HepG2 (cell line): ENCODE measurements around the gene ZXDC. TPM values are rescaled to one million over a fixed set of nuclear protein-coding genes. Genes with fewer than 3 reads are reported as not detected.

Source experiments
- ATF3 ChIP-seq: sonication (generic); formaldehyde crosslinking; IDR thresholded peaks from 2 replicates; pipeline ENCODE4 v1.4.0; 2020; ENCODE audit warnings: missing genetic modification reagents
- BHLHE40 ChIP-seq: IDR thresholded peaks from 2 replicates; pipeline ENCODE4 v1.6.1; 2011; ENCODE audit warnings: low read length, improper control_type of control experiment
- DR1 ChIP-seq: sonication (generic); formaldehyde crosslinking; IDR thresholded peaks from 2 replicates; pipeline ENCODE4 v1.8.0; 2021; ENCODE audit warnings: mild to moderate bottlenecking, missing genetic modification reagents, inconsistent platforms
- EHMT2 ChIP-seq: fragments of 200-600 bp; sonication (generic); IDR thresholded peaks from 2 replicates; pipeline ENCODE4 v1.7.0; 2017; ENCODE audit warnings: antibody characterized with exemption, low read depth, low read length, borderline replicate concordance
- ELF3 ChIP-seq: IDR thresholded peaks from 2 replicates; pipeline ENCODE4 v1.6.1; 2016; ENCODE audit warnings: missing genetic modification reagents, missing compliant biosample characterization
- FUBP1 ChIP-seq: sonication (generic); formaldehyde crosslinking; IDR thresholded peaks from 2 replicates; pipeline ENCODE4 v1.5.1; 2020; ENCODE audit warnings: missing genetic modification reagents, mild to moderate bottlenecking, borderline replicate concordance
- KMT2B ChIP-seq: IDR thresholded peaks from 2 replicates; pipeline ENCODE4 v1.6.1; 2016; ENCODE audit warnings: missing genetic modification reagents, missing compliant biosample characterization
- MED13 ChIP-seq: sonication (generic); formaldehyde crosslinking; IDR thresholded peaks from 2 replicates; pipeline ENCODE4 v1.5.0; 2020; ENCODE audit warnings: missing genetic modification reagents
- MED8 ChIP-seq: sonication (generic); formaldehyde crosslinking; IDR thresholded peaks from 2 replicates; pipeline ENCODE4 v1.8.1; 2023; ENCODE audit warnings: mild to moderate bottlenecking, missing genetic modification reagents; ENCODE audit not compliant: insufficient replicate concordance
- MYNN ChIP-seq: sonication (generic); formaldehyde crosslinking; IDR thresholded peaks from 2 replicates; pipeline ENCODE4 v1.4.0; 2020; ENCODE audit warnings: mild to moderate bottlenecking, low read depth, missing genetic modification reagents
- NFE2 ChIP-seq: sonication (generic); formaldehyde crosslinking; IDR thresholded peaks from 2 replicates; pipeline ENCODE4 v1.4.0; 2020; ENCODE audit warnings: missing genetic modification reagents
- NR2C2 ChIP-seq: sonication (generic); formaldehyde crosslinking; IDR thresholded peaks from 2 replicates; pipeline ENCODE4 v1.4.0; 2020; ENCODE audit warnings: missing genetic modification reagents, mild to moderate bottlenecking, moderate library complexity, borderline replicate concordance
- SMC3 ChIP-seq: IDR thresholded peaks from 2 replicates; pipeline ENCODE4 v1.6.1; 2011; ENCODE audit warnings: low read length, improper control_type of control experiment
- TCF7 ChIP-seq: sonication (generic); IDR thresholded peaks from 2 replicates; pipeline ENCODE4 v1.6.1; 2016; ENCODE audit warnings: antibody characterized with exemption, low read depth
- THAP8 ChIP-seq: sonication (generic); formaldehyde crosslinking; IDR thresholded peaks from 2 replicates; pipeline ENCODE4 v1.5.1; 2020; ENCODE audit warnings: missing genetic modification reagents, mild to moderate bottlenecking, borderline replicate concordance
- TIGD3 ChIP-seq: sonication (generic); formaldehyde crosslinking; IDR thresholded peaks from 2 replicates; pipeline ENCODE4 v1.5.1; 2020; ENCODE audit warnings: mild to moderate bottlenecking, missing genetic modification reagents, borderline replicate concordance
- YEATS4 ChIP-seq: sonication (generic); formaldehyde crosslinking; IDR thresholded peaks from 2 replicates; pipeline ENCODE4 v1.4.0; 2020; ENCODE audit warnings: missing genetic modification reagents, borderline replicate concordance
- ZBTB1 ChIP-seq: sonication (generic); formaldehyde crosslinking; IDR thresholded peaks from 2 replicates; pipeline ENCODE4 v1.4.0; 2020; ENCODE audit warnings: missing genetic modification reagents, borderline replicate concordance
- ZNF749 ChIP-seq: sonication (generic); formaldehyde crosslinking; IDR thresholded peaks from 2 replicates; pipeline ENCODE4 v1.8.0; 2022; ENCODE audit warnings: mild to moderate bottlenecking, missing genetic modification reagents, moderate library complexity, borderline replicate concordance
- polyA plus RNA-seq, 8 experiments: library from polyadenylated mRNA; depleted of rRNA in 3 of 8; stranded (reverse) in 7 of 8; unstranded in 1 of 8; fragments of >200 nt; fragmentation: Illumina TruSeq in 4 of 8; extraction: Trizol in 4 of 8; gene quantifications; 2 replicates each; pipeline versions ENCODE4 v1.2.1 to v1.2.3, GENCODE V29; 2011 to 2016; ENCODE audit warnings: low read depth in 4 of 8, missing spikeins in 1 of 8, mixed read lengths in 1 of 8; ENCODE audit not compliant: insufficient read depth in 1 of 8
- total RNA-seq, 5 experiments: library from RNA; depleted of rRNA; stranded (reverse); fragments of >200 nt; fragmentation: Illumina TruSeq; extraction: Trizol; gene quantifications; 2 replicates each; pipeline ENCODE4 v1.2.3, GENCODE V29; 2016; ENCODE audit warnings: low read depth in 1 of 5
- TF ChIP-seq, protein P1 (sequence below): sonication (generic); formaldehyde crosslinking; IDR thresholded peaks from 2 replicates; pipeline ENCODE4 v1.5.1; 2020; ENCODE audit warnings: mild to moderate bottlenecking, missing genetic modification reagents, moderate library complexity
- TF ChIP-seq, protein P2 (sequence below): IDR thresholded peaks from 2 replicates; pipeline ENCODE4 v1.6.1; 2012; ENCODE audit warnings: low read length, improper control_type of control experiment

ZXDC gene
- total and polyA plus RNA-seq, 2 of the 13 experiments (the other 11 are each of a cell fraction or from before 2014, with no cell fraction given) = 17.6 to 21.2 TPM

- TF ChIP-seq ZNF749 (CRISPR knock-in tag) = peak; percentile 33; the same call in 1 of the 2 replicates
- no peak for TF ChIP-seq MED8 (CRISPR knock-in tag)
- TF ChIP-seq KMT2B = no peak
- TF ChIP-seq ATF3 (CRISPR knock-in tag) = no peak
- TF ChIP-seq DR1 (CRISPR knock-in tag) = peak; percentile 37; the same call in 1 of the 2 replicates
- no peak for TF ChIP-seq SMC3
- no peak for TF ChIP-seq ZBTB1 (CRISPR knock-in tag)
- no peak for TF ChIP-seq TIGD3
- no peak for TF ChIP-seq TCF7
- 0 out of 2 replicates have a peak, but pooled peaks have one; percentile 34 for TF ChIP-seq YEATS4 (CRISPR knock-in tag)
- no peak for TF ChIP-seq ELF3
- no peak for TF ChIP-seq MYNN
- no peak for TF ChIP-seq NFE2 (CRISPR knock-in tag)
- TF ChIP-seq THAP8 = no peak
- TF ChIP-seq NR2C2 (CRISPR knock-in tag) = peak; percentile 65
- TF ChIP-seq FUBP1 (CRISPR knock-in tag) = no peak
- no peak for TF ChIP-seq EHMT2
- TF ChIP-seq, protein P1, sequence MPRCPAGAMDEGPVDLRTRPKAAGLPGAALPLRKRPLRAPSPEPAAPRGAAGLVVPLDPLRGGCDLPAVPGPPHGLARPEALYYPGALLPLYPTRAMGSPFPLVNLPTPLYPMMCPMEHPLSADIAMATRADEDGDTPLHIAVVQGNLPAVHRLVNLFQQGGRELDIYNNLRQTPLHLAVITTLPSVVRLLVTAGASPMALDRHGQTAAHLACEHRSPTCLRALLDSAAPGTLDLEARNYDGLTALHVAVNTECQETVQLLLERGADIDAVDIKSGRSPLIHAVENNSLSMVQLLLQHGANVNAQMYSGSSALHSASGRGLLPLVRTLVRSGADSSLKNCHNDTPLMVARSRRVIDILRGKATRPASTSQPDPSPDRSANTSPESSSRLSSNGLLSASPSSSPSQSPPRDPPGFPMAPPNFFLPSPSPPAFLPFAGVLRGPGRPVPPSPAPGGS (CRISPR knock-in tag) = no peak
- TF ChIP-seq MED13 (CRISPR knock-in tag) = no peak
- TF ChIP-seq, protein P2, sequence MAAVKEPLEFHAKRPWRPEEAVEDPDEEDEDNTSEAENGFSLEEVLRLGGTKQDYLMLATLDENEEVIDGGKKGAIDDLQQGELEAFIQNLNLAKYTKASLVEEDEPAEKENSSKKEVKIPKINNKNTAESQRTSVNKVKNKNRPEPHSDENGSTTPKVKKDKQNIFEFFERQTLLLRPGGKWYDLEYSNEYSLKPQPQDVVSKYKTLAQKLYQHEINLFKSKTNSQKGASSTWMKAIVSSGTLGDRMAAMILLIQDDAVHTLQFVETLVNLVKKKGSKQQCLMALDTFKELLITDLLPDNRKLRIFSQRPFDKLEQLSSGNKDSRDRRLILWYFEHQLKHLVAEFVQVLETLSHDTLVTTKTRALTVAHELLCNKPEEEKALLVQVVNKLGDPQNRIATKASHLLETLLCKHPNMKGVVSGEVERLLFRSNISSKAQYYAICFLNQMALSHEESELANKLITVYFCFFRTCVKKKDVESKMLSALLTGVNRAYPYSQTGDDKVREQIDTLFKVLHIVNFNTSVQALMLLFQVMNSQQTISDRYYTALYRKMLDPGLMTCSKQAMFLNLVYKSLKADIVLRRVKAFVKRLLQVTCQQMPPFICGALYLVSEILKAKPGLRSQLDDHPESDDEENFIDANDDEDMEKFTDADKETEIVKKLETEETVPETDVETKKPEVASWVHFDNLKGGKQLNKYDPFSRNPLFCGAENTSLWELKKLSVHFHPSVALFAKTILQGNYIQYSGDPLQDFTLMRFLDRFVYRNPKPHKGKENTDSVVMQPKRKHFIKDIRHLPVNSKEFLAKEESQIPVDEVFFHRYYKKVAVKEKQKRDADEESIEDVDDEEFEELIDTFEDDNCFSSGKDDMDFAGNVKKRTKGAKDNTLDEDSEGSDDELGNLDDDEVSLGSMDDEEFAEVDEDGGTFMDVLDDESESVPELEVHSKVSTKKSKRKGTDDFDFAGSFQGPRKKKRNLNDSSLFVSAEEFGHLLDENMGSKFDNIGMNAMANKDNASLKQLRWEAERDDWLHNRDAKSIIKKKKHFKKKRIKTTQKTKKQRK = no peak
- TF ChIP-seq BHLHE40 = peak; percentile 21; the same call in 1 of the 2 replicates
Measured at GRCh38 chr3:126475413-126476114, at the start of gene ZXDC (continued).
